Progenitor cell of endocrine pancreas (in vitro differentiated cells): ENCODE data around the gene NSMCE1. TPM values are rescaled to one million over a fixed set of nuclear protein-coding genes. Genes with fewer than 3 reads are reported as not detected.
"Not testable (repeated sequence)": the region's sequence is repeated elsewhere in the genome, so short reads cannot be mapped to it uniquely, and the experiment has no call there.

Experiments used
- DNase-seq: peaks from one replicate; pipeline ENCODE4 v3.0.0; 2021; ENCODE audit warnings: low spot score; ENCODE audit not compliant: unreplicated experiment
- H3K27ac Mint-ChIP-seq: 2 replicates; pipeline ENCODE4 v1.8.0; 2021; ENCODE audit warnings: mild to moderate bottlenecking, moderate library complexity, mixed read lengths
- H3K27me3 Mint-ChIP-seq: 2 replicates; pipeline ENCODE4 v1.8.0; 2021; ENCODE audit warnings: mixed read lengths
- H3K36me3 Mint-ChIP-seq: 2 replicates; pipeline ENCODE4 v1.8.0; 2022; ENCODE audit warnings: mixed read lengths; ENCODE audit not compliant: insufficient read depth
- H3K4me1 Mint-ChIP-seq: 2 replicates; pipeline ENCODE4 v1.8.0; 2021; ENCODE audit warnings: low read depth, mixed read lengths
- H3K4me3 Mint-ChIP-seq: 2 replicates; pipeline ENCODE4 v1.8.0; 2021; ENCODE audit warnings: low read depth, mild to moderate bottlenecking, moderate library complexity, mixed read lengths
- H3K9me3 Mint-ChIP-seq: 2 replicates; pipeline ENCODE4 v1.8.0; 2021; ENCODE audit warnings: low read depth, mixed read lengths
- total RNA-seq: library from RNA; stranded (reverse); gene quantifications from 2 replicates; pipeline ENCODE4 v1.2.1, GENCODE V29; 2021
- TF ChIP-seq, protein P1 (sequence below): fragments of 200-600 bp; sonication (generic); IDR thresholded peaks from one replicate; pipeline ENCODE4 v1.5.0; 2021; ENCODE audit warnings: antibody characterized with exemption, mild to moderate bottlenecking; ENCODE audit not compliant: unreplicated experiment

Gene NSMCE1
- total RNA-seq, 1 donor from 2014 or later, result 26.2 TPM

DNA sequence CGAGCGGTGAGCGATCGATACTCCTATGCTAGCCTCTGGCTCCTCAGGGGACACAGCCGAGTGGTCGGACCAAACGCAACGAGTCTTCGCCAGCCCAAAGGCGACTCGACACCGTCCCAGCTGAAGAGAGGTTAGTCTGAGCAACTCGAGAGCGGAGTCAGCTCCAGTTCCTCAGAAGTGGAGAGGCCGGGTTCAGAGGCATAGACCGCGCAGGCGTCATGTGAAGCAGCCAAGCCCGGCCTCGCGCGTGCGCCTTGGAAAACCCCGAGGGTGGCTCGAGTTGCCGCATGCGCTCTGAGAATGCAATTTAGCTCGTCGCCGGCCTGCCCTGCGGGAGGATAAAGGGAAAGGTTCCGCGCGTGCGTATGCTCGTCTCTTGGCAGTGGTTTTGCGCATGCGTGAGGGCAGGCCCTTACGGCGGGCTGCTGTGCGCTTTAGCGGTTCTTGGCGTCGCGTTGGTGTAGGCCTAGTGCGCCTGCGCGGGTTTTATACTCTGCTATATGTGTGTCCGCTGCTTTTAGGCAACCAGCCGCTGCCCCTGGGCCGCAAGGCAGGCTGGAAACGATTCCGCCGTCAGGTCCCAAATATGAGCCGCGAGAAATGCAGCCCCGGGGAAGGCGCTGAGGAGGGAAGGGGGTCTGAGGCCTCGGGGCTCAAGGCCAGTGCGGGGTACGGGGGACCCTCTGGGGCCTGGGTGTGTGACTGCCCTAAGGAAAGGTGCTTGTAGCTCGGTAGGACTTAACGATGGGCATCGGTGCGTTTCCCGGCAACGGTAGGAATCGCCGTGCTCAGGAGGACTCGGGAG is 64.9 kb downstream of the NSMCE1 start, which contains the start of gene KDM8:
Gene KDM8, plus strand, starts transcription at position 20 of the 805 bp plus-strand sequence. CDS start 6,598 bp downstream, outside the sequence.
- H3K9me3 Mint-ChIP-seq, result peaks cover 3% of the 10 kb centered on the region
- H3K4me3 Mint-ChIP-seq, result peak within 1 kb of the TSS; percentile 98
- H3K36me3 Mint-ChIP-seq, result no peaks in the 10 kb centered on the region
- DNase-seq, result peak; percentile 98
- TF ChIP-seq, protein P1, sequence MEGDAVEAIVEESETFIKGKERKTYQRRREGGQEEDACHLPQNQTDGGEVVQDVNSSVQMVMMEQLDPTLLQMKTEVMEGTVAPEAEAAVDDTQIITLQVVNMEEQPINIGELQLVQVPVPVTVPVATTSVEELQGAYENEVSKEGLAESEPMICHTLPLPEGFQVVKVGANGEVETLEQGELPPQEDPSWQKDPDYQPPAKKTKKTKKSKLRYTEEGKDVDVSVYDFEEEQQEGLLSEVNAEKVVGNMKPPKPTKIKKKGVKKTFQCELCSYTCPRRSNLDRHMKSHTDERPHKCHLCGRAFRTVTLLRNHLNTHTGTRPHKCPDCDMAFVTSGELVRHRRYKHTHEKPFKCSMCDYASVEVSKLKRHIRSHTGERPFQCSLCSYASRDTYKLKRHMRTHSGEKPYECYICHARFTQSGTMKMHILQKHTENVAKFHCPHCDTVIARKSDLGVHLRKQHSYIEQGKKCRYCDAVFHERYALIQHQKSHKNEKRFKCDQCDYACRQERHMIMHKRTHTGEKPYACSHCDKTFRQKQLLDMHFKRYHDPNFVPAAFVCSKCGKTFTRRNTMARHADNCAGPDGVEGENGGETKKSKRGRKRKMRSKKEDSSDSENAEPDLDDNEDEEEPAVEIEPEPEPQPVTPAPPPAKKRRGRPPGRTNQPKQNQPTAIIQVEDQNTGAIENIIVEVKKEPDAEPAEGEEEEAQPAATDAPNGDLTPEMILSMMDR, result no peak
- peaks cover 8% of the 10 kb centered on the region for H3K4me1 Mint-ChIP-seq
- peak within 1 kb of the TSS; percentile 100 for H3K27ac Mint-ChIP-seq
- H3K27me3 Mint-ChIP-seq, result no peaks in the 10 kb centered on the region

DNA sequence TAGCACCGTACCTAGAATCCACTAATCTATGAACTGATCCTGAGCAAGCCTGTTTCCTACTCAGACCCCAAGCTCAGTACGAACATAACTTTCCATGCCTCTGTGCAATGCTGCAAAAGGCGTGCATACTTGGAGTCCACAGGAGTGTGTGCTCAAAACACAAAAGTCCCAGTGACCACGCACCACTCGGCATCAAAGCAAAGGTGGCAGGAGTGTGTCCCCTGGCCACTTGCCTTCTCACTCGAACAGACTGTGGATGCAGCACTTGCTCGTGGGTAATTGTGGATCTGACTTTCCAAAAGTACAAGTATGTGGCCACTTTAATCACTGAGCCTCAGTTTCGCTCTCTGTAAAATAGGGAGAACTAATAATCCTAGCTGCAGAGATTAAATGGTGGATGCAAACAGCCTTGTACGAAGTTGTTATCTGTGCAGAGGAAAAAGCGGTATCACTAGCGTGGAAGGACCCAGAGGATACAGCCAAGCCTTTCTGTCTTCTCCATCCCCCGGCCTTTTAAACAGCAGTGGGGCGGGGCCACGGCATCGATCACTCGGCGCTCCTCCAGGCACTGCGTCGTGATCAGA is 65.6 kb downstream of the NSMCE1 start:
- H3K27me3 Mint-ChIP-seq, result no peaks in the 10 kb centered on the region
- H3K4me3 Mint-ChIP-seq, result peak overlapping the region; percentile 98
- H3K36me3 Mint-ChIP-seq, result no peaks in the 10 kb centered on the region
- H3K9me3 Mint-ChIP-seq, result peaks cover 3% of the 10 kb centered on the region
- peak overlapping the region; percentile 100 for H3K27ac Mint-ChIP-seq
- TF ChIP-seq, protein P1, result no peak
- no peak for DNase-seq
- peaks cover 8% of the 10 kb centered on the region for H3K4me1 Mint-ChIP-seq

DNA sequence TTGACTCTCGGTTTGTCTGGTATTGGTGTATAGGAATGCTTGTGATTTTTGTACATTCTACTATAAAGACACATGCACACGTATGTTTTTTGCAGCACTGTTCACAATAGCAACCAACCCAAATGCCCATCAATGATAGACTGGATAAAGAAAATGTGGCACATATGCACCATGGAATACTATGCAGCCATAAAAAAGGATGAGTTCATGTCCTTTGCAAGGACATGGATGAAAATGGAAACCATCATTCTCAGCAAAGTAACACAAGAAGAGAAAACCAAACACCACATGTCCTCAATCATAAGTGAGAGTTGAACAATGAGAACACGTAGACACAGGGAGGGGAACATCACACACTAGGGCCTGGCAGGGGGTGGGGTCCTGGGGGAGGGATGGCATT is 67.7 kb downstream of the NSMCE1 start:
- not testable (repeated sequence) for H3K36me3 Mint-ChIP-seq, H3K27me3 Mint-ChIP-seq, H3K4me1 Mint-ChIP-seq, H3K27ac Mint-ChIP-seq, DNase-seq, H3K9me3 Mint-ChIP-seq, H3K4me3 Mint-ChIP-seq

DNA sequence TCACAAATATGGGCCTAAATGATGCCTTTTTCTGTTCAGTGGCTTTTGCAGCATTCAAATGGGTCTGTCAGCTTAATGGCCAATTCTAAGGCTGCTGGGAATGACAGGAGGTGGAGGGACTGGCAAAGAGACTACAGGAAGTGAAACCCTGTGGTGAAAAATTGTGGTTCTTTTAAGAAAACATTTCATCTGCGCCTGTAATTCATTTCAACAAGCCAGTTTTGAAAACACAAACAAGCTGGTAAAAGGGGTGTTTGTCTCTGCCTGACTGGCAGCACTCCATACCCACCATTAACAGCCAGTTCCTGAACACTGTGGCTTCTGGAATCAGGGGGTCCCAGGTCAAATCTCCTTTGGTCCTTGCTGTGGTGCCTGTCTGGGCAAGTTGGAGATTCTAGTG is 68.8 kb downstream of the NSMCE1 start:
- TF ChIP-seq, protein P1, result no peak

DNA sequence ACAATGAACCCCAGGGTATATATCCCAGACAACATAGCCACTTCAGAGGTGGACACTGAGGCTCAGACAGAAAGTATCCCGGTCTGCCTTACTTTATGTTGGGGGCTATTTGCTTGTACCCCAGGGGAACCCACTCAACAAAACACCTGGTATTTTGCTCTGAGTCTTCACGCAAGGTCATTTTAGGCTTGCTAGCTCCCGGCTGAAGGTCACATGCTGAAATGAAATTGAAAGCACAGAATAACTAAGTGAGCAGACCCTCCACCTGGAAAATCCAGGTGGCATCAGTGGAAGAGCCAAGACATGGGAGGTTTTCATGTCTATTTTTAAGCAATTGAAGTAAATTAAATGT is 69.4 kb downstream of the NSMCE1 start:
- Mint-ChIP-seq H3K4me3 (no peak overlapping the region), H3K27ac (no peak overlapping the region), H3K27me3 (no peaks in the 10 kb centered on the region), H3K36me3 (no peaks in the 10 kb centered on the region), H3K9me3 (peaks cover 3% of the 10 kb centered on the region), H3K4me1 (peaks cover 5% of the 10 kb centered on the region)
- DNase-seq, result no peak
- TF ChIP-seq, protein P1, result no peak

More for the DNA sequence above, 68.8 kb downstream of the NSMCE1 start:
- Mint-ChIP-seq H3K4me3 (no peak overlapping the region), H3K27ac (no peak overlapping the region), H3K36me3 (no peaks in the 10 kb centered on the region), H3K9me3 (peaks cover 3% of the 10 kb centered on the region), H3K4me1 (peaks cover 8% of the 10 kb centered on the region), H3K27me3 (no peaks in the 10 kb centered on the region)
- DNase-seq, result no peak
